Mesodermal cell (in vitro differentiated cells): Measurements from ENCODE around the gene ACACB.

Experiments used
- H3K27ac ChIP-seq: 2 replicates; pipeline ENCODE4 v1.7.0; 2013; ENCODE audit warnings: mild to moderate bottlenecking, low read depth, low read length, moderate library complexity; ENCODE audit not compliant: severe bottlenecking
- H3K36me3 ChIP-seq: 2 replicates; pipeline ENCODE4 v1.7.1; 2013; ENCODE audit warnings: mild to moderate bottlenecking, low read length, moderate library complexity; ENCODE audit not compliant: control insufficient read depth, insufficient read depth
- H3K4me1 ChIP-seq: one replicate; pipeline ENCODE4 v1.7.1; 2013; ENCODE audit warnings: mild to moderate bottlenecking, low read length; ENCODE audit not compliant: insufficient read depth, control insufficient read depth, poor library complexity, severe bottlenecking
- H3K4me3 ChIP-seq: 2 replicates; pipeline ENCODE4 v1.7.0; 2013; ENCODE audit warnings: low read length, control low read depth, mild to moderate bottlenecking; ENCODE audit not compliant: insufficient read depth, poor library complexity, severe bottlenecking; ENCODE audit errors: extremely low read depth
- H3K9me3 ChIP-seq: 2 replicates; pipeline ENCODE4 v1.7.1; 2013; ENCODE audit warnings: mild to moderate bottlenecking, low read length, moderate library complexity; ENCODE audit not compliant: control insufficient read depth
- WGBS, 2 experiments: methylation state at CpG; one replicate each; pipeline ENCODE4 v1.1.5; 2013; ENCODE audit warnings: missing lambda C conversion rate in 2 of 2; ENCODE audit not compliant: insufficient coverage in 2 of 2; 5-methylcytosine and 5-hydroxymethylcytosine counted together

Gene ACACB

GRCh38 chr12:109093022-109093918 is 23.1 kb upstream of the ACACB start, which contains the start of gene ALKBH2:
TSS of gene ALKBH2 (minus strand) at chr12:109093472. CDS start at chr12:109092786, 686 bp downstream.
- WGBS, 2 experiments = 20 to 21% methylated on average over 38 to 42 of the region's 45 CpGs
- H3K4me3 ChIP-seq = peak within 1 kb of the TSS; percentile 25
- H3K36me3 ChIP-seq = peaks cover 5% of the 10 kb centered on the region
- peaks cover 6% of the 10 kb centered on the region for H3K4me1 ChIP-seq
- H3K9me3 ChIP-seq = no peaks in the 10 kb centered on the region
- no peak within 1 kb of the TSS for H3K27ac ChIP-seq

GRCh38 chr12:109097140-109097434 is 19.3 kb upstream of the ACACB start:
- peak overlapping the region; percentile 72 for H3K4me3 ChIP-seq

GRCh38 chr12:109097435-109098182 is 18.8 kb upstream of the ACACB start, which contains the start of gene UNG:
TSS of gene UNG (plus strand) at chr12:109097597. CDS start at chr12:109097680, 83 bp downstream.
- peaks cover 25% of the 10 kb centered on the region for H3K36me3 ChIP-seq
- WGBS, 2 experiments = 1% methylated on average over 33 to 39 of the region's 71 CpGs
- peak within 1 kb of the TSS; percentile 72 for H3K4me3 ChIP-seq
- H3K4me1 ChIP-seq = no peaks in the 10 kb centered on the region
- H3K9me3 ChIP-seq = no peaks in the 10 kb centered on the region
- H3K27ac ChIP-seq = peak within 1 kb of the TSS; percentile 75

More at GRCh38 chr12:109097140-109097434, 19.3 kb upstream of the ACACB start:
- WGBS, 2 experiments = 32 to 52% methylated on average over 9 to 11 of the region's 11 CpGs
- Histone ChIP-seq H3K4me1 (no peaks in the 10 kb centered on the region), H3K9me3 (no peaks in the 10 kb centered on the region), H3K36me3 (peaks cover 20% of the 10 kb centered on the region), H3K27ac (peak overlapping the region; percentile 75)

GRCh38 chr12:109098183-109098604 is 18.2 kb upstream of the ACACB start:
- Histone ChIP-seq H3K4me3 (peak overlapping the region; percentile 72), H3K4me1 (no peaks in the 10 kb centered on the region), H3K36me3 (peaks cover 31% of the 10 kb centered on the region), H3K27ac (peak overlapping the region; percentile 41), H3K9me3 (no peaks in the 10 kb centered on the region)
- 1 to 2% methylated on average over 29 to 31 of the region's 32 CpGs for WGBS, 2 experiments

- Histone ChIP-seq H3K4me3 (peak overlapping the region; percentile 72), H3K4me1 (no peaks in the 10 kb centered on the region), H3K27ac (peak overlapping the region; percentile 41), H3K36me3 (peaks cover 35% of the 10 kb centered on the region), H3K9me3 (no peaks in the 10 kb centered on the region)
- WGBS, 2 experiments = 35 to 46% methylated on average over 3 to 5 of the region's 8 CpGs
Observed at GRCh38 chr12:109098651-109099050, 17.7 kb upstream of the ACACB start.

- Histone ChIP-seq H3K4me3 (peak overlapping the region; percentile 72), H3K27ac (no peak overlapping the region), H3K4me1 (no peaks in the 10 kb centered on the region), H3K36me3 (peaks cover 44% of the 10 kb centered on the region), H3K9me3 (no peaks in the 10 kb centered on the region)
- WGBS, 2 experiments = 93 to 98% methylated on average over 9 of the region's 12 CpGs
Observed at GRCh38 chr12:109099431-109100020, 16.9 kb upstream of the ACACB start.

GRCh38 chr12:109100741-109101140 is 15.6 kb upstream of the ACACB start:
- Histone ChIP-seq H3K4me3 (no peak overlapping the region), H3K9me3 (no peaks in the 10 kb centered on the region), H3K4me1 (no peaks in the 10 kb centered on the region), H3K27ac (no peak overlapping the region), H3K36me3 (peaks cover 56% of the 10 kb centered on the region)
- 73 to 95% methylated on average over 1 to 4 of the region's 4 CpGs for WGBS, 2 experiments

- peaks cover 70% of the 10 kb centered on the region for H3K36me3 ChIP-seq
- no peak overlapping the region for H3K27ac ChIP-seq
Observed at GRCh38 chr12:109102491-109102890, 13.9 kb upstream of the ACACB start.

GRCh38 chr12:109105176-109105575 is 11.2 kb upstream of the ACACB start:
- 93 to 98% methylated on average over 3 to 5 of the region's 5 CpGs for whole genome bisulfite sequencing, 2 experiments
- Histone ChIP-seq H3K36me3 (peaks cover 84% of the 10 kb centered on the region), H3K4me3 (no peak overlapping the region), H3K4me1 (peaks cover under 1% of the 10 kb centered on the region), H3K27ac (no peak overlapping the region), H3K9me3 (no peaks in the 10 kb centered on the region)

More at GRCh38 chr12:109102491-109102890, 13.9 kb upstream of the ACACB start:
- H3K4me1 ChIP-seq = no peaks in the 10 kb centered on the region
- no peak overlapping the region for H3K4me3 ChIP-seq
- WGBS, 2 experiments = 94 to 100% methylated on average over 2 to 3 of the region's 3 CpGs
- no peaks in the 10 kb centered on the region for H3K9me3 ChIP-seq

- Histone ChIP-seq H3K36me3 (peaks cover 45% of the 10 kb centered on the region), H3K4me3 (no peak overlapping the region), H3K27ac (no peak overlapping the region), H3K9me3 (no peaks in the 10 kb centered on the region), H3K4me1 (peaks cover 10% of the 10 kb centered on the region)
- WGBS, 2 experiments = 100% methylated on average over 2 to 3 of the region's 6 CpGs
Observed at GRCh38 chr12:109109746-109110350, 6.5 kb upstream of the ACACB start.
